Neural cell (in vitro differentiated cells): Measurements from ENCODE around the gene CES5A.
"Not testable (repeated sequence)": the region's sequence is repeated elsewhere in the genome, so short reads cannot be mapped to it uniquely, and the experiment has no call there.

Experiments
- EP300 ChIP-seq: fragments of 450-650 bp; conservative IDR thresholded peaks from 2 replicates; pipeline ENCODE4 v1.6.1; 2014; ENCODE audit warnings: antibody characterized with exemption, mild to moderate bottlenecking, moderate library complexity; ENCODE audit not compliant: poor library complexity, severe bottlenecking
- MXI1 ChIP-seq: fragments of 450-650 bp; conservative IDR thresholded peaks from 2 replicates; pipeline ENCODE4 v1.6.1; 2014; ENCODE audit warnings: antibody characterized with exemption, mild to moderate bottlenecking; ENCODE audit not compliant: poor library complexity, severe bottlenecking
- RAD21 ChIP-seq: fragments of 450-650 bp; conservative IDR thresholded peaks from 2 replicates; pipeline ENCODE4 v1.6.1; 2014; ENCODE audit warnings: antibody characterized with exemption, mild to moderate bottlenecking, moderate library complexity
- TF ChIP-seq, protein P1 (sequence below): fragments of 450-650 bp; IDR thresholded peaks from 2 replicates; pipeline ENCODE4 v1.5.1; 2014; ENCODE audit warnings: antibody characterized with exemption, mild to moderate bottlenecking, moderate library complexity; ENCODE audit not compliant: poor library complexity, severe bottlenecking
- TF ChIP-seq, protein P2 (sequence below): IDR thresholded peaks from 2 replicates; pipeline ENCODE4 v1.6.1; 2012; ENCODE audit warnings: borderline replicate concordance

DNA sequence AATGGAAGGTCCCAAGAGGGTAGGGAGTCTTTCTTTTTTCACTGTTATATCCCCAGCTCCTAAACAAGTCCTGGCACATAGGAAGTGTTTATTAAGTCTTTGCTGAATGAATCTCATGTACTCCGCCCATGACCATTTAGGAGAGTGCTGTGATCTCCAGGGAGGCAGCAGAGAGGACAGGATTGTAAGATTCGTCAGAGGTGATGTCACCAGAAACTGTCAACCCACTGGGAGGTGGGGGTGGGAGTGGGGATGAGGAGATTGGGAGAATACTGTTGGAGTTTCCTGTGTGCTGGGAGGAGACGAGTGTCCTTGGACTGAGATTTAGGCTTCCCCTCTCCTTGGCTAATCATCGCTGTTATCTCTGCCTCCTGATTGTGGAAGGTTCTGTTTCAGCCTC, 59.0 kb downstream of the CES5A start:
- TF ChIP-seq, protein P1, sequence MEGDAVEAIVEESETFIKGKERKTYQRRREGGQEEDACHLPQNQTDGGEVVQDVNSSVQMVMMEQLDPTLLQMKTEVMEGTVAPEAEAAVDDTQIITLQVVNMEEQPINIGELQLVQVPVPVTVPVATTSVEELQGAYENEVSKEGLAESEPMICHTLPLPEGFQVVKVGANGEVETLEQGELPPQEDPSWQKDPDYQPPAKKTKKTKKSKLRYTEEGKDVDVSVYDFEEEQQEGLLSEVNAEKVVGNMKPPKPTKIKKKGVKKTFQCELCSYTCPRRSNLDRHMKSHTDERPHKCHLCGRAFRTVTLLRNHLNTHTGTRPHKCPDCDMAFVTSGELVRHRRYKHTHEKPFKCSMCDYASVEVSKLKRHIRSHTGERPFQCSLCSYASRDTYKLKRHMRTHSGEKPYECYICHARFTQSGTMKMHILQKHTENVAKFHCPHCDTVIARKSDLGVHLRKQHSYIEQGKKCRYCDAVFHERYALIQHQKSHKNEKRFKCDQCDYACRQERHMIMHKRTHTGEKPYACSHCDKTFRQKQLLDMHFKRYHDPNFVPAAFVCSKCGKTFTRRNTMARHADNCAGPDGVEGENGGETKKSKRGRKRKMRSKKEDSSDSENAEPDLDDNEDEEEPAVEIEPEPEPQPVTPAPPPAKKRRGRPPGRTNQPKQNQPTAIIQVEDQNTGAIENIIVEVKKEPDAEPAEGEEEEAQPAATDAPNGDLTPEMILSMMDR = not testable (repeated sequence)
- not testable (repeated sequence) for TF ChIP-seq EP300, RAD21, MXI1
- TF ChIP-seq, protein P2, sequence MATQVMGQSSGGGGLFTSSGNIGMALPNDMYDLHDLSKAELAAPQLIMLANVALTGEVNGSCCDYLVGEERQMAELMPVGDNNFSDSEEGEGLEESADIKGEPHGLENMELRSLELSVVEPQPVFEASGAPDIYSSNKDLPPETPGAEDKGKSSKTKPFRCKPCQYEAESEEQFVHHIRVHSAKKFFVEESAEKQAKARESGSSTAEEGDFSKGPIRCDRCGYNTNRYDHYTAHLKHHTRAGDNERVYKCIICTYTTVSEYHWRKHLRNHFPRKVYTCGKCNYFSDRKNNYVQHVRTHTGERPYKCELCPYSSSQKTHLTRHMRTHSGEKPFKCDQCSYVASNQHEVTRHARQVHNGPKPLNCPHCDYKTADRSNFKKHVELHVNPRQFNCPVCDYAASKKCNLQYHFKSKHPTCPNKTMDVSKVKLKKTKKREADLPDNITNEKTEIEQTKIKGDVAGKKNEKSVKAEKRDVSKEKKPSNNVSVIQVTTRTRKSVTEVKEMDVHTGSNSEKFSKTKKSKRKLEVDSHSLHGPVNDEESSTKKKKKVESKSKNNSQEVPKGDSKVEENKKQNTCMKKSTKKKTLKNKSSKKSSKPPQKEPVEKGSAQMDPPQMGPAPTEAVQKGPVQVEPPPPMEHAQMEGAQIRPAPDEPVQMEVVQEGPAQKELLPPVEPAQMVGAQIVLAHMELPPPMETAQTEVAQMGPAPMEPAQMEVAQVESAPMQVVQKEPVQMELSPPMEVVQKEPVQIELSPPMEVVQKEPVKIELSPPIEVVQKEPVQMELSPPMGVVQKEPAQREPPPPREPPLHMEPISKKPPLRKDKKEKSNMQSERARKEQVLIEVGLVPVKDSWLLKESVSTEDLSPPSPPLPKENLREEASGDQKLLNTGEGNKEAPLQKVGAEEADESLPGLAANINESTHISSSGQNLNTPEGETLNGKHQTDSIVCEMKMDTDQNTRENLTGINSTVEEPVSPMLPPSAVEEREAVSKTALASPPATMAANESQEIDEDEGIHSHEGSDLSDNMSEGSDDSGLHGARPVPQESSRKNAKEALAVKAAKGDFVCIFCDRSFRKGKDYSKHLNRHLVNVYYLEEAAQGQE = not testable (repeated sequence)
